ENCODE results near the gene MIEN1.

MIEN1 gene

DNA sequence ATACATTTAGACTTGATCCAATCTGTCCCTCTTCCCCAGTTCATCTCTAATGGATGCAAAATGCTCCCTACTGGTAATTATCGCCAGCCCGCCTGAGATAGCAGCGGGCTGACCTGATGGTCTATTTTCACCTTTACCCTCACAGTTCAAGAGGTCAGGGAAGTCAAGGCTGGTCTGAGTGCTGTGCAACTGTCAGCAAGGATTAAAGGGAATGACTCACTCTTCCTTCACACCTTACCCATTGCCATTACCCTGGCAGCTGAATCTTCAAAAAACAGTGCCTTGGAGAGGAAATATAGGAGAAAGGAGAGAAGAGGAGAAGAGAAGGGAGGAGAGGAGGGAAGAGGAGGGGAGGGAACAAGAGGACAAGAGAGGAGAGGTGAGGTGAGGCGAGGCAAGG, 43.7 kb upstream of the MIEN1 start:
- Histone ChIP-seq H3K79me2 (no peaks in the 10 kb centered on the region), H3K9ac (no peak overlapping the region), H2AFZ (no peak overlapping the region), H3K27ac (no peak overlapping the region), H3K36me3 (ENCODE audit: control insufficient read depth, insufficient read depth, low read length) (no peaks in the 10 kb centered on the region), H3K4me1 (peaks cover 8% of the 10 kb centered on the region), H3K4me2 (ENCODE audit: low read length) (no peak overlapping the region), H3K9me3 (ENCODE audit: control insufficient read depth, low read length) (no peaks in the 10 kb centered on the region), H3K4me3 (ENCODE audit: low read depth, low read length) (no peak overlapping the region), H3K27me3 (ENCODE audit: control insufficient read depth, insufficient read depth, low read length) (no peaks in the 10 kb centered on the region)
- TF ChIP-seq, protein P1, sequence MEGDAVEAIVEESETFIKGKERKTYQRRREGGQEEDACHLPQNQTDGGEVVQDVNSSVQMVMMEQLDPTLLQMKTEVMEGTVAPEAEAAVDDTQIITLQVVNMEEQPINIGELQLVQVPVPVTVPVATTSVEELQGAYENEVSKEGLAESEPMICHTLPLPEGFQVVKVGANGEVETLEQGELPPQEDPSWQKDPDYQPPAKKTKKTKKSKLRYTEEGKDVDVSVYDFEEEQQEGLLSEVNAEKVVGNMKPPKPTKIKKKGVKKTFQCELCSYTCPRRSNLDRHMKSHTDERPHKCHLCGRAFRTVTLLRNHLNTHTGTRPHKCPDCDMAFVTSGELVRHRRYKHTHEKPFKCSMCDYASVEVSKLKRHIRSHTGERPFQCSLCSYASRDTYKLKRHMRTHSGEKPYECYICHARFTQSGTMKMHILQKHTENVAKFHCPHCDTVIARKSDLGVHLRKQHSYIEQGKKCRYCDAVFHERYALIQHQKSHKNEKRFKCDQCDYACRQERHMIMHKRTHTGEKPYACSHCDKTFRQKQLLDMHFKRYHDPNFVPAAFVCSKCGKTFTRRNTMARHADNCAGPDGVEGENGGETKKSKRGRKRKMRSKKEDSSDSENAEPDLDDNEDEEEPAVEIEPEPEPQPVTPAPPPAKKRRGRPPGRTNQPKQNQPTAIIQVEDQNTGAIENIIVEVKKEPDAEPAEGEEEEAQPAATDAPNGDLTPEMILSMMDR (IDR thresholded peaks at IDR 0.05), result no peak

DNA sequence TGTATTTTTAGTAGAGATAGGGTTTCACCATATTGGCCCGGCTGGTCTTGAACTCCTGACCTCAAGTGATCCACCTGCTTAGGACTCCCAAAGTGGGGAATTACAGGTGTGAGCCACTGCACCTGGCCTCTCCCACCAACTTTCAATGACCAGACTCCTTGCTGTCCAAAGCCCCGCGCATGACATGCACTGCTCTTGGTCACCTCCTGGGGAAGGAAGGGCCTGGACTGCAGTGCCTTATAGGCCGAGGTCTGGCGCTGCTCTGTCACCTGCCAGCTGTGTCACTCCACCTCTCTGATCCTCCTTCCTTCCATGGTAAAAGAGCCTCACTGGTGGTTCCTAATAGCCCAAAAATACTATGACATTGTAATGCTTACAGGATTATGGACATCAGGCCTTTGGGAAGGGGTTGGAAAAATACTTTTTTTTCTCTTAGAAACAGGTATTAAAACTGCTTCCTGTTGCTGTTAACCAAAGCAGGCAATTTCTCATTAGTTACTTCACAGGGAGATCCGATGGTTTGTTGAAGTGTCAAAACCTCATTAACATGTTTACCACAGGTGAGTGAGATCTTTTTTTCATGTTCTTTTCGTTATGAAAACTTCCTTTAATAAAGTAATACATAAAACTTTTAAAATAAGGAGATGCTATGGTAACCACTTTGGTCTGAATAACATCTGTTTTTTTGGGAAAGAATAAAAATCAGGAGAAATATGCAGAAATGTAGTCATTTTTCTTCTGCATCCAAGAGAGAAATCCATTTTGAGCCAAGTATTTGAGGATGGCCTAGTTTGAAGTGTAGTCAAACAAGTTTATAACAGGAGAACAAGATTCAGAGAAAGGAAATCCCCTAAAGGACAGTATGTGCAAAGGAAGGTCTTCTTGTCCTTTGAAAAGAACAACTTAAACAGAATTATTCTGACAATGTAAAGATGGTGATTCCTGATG, 42.9 kb upstream of the MIEN1 start:
- Histone ChIP-seq H3K9me3 (ENCODE audit: control insufficient read depth, low read length) (no peaks in the 10 kb centered on the region), H3K79me2 (no peaks in the 10 kb centered on the region), H3K4me1 (peaks cover 8% of the 10 kb centered on the region), H2AFZ (no peak overlapping the region), H3K4me3 (ENCODE audit: low read depth, low read length) (no peak overlapping the region), H3K27ac (no peak overlapping the region), H3K4me2 (ENCODE audit: low read length) (no peak overlapping the region), H3K27me3 (ENCODE audit: control insufficient read depth, insufficient read depth, low read length) (no peaks in the 10 kb centered on the region), H3K36me3 (ENCODE audit: control insufficient read depth, insufficient read depth, low read length) (no peaks in the 10 kb centered on the region), H3K9ac (no peak overlapping the region)
- TF ChIP-seq, protein P1 (IDR thresholded peaks at IDR 0.05), result no peak

DNA sequence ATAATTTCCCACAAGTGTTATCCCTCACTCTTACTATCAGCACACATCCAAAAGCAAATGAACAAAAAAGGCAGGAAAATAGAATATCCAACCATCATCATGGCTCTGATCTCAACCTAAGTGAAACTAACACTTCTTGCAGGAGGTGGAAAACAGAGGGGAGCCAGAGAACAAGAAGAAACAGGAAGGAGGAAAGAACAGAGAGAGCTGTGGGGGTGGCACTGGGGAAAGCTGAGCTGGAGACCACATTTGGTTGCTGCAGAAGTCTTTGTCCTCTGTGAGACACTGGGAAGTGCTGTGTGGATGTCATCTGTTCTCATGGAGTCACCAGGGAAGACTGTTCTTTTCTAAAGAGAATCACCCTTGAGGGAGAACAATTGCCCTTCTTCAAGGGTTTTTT, 42.1 kb upstream of the MIEN1 start:
- Histone ChIP-seq H3K4me1 (peaks cover 8% of the 10 kb centered on the region), H2AFZ (no peak overlapping the region), H3K4me2 (ENCODE audit: low read length) (no peak overlapping the region), H3K27me3 (ENCODE audit: control insufficient read depth, insufficient read depth, low read length) (no peaks in the 10 kb centered on the region), H3K9ac (no peak overlapping the region), H3K27ac (no peak overlapping the region), H3K9me3 (ENCODE audit: control insufficient read depth, low read length) (no peaks in the 10 kb centered on the region), H3K79me2 (no peaks in the 10 kb centered on the region), H3K4me3 (ENCODE audit: low read depth, low read length) (no peak overlapping the region), H3K36me3 (ENCODE audit: control insufficient read depth, insufficient read depth, low read length) (no peaks in the 10 kb centered on the region)
- TF ChIP-seq, protein P1 (IDR thresholded peaks at IDR 0.05), result no peak

DNA sequence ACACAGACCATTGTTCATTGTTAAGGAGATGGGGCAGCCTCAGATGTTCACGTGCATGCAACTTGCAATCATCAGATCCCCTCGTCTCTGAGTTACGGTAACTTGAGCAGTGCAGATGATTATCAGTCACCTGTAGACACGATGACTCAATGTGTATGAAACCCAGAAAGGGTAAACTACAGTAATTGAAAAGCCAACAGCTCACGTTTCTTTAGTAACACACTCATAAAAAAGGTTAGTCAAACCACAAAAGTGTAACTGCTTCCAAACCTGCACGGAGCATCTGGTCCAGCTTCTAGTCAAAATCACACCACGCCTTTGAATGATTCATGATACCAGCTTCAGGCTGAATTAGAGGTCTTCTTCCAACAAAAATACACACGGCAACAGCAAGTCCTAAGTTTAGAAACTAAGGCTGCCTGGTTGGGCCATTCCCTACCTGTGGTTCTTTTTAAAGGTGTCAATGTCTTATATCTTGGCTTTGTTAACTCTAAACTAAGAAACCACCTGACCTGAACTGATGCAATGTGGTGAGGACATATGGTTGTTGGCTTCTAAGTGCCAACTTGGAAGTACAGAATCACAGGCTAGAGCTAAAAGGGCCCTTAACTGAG, 39.7 kb upstream of the MIEN1 start:
- no peaks in the 10 kb centered on the region for H3K79me2 ChIP-seq
- no peak overlapping the region for H3K27ac ChIP-seq
- H3K9me3 ChIP-seq (ENCODE audit: control insufficient read depth, low read length), result no peaks in the 10 kb centered on the region
- peaks cover 8% of the 10 kb centered on the region for H3K4me1 ChIP-seq
- no peaks in the 10 kb centered on the region for H3K36me3 ChIP-seq (ENCODE audit: control insufficient read depth, insufficient read depth, low read length)
- H3K27me3 ChIP-seq (ENCODE audit: control insufficient read depth, insufficient read depth, low read length), result no peaks in the 10 kb centered on the region
- no peak overlapping the region for H2AFZ ChIP-seq
- peak overlapping the region; percentile 52 for H3K4me2 ChIP-seq (ENCODE audit: low read length)
- no peak overlapping the region for H3K9ac ChIP-seq
- TF ChIP-seq, protein P1 (IDR thresholded peaks at IDR 0.05), result no peak
- peak overlapping the region; percentile 13 for H3K4me3 ChIP-seq (ENCODE audit: low read depth, low read length)
